Chondrocyte (in vitro differentiated cells): ENCODE results near the gene HRC. TPM values are rescaled to one million over a fixed set of nuclear protein-coding genes. Genes with fewer than 3 reads are reported as not detected.

ENCODE experiments used
- DNase-seq: peaks from one replicate; pipeline ENCODE4 v3.0.0; 2021; ENCODE audit warnings: mixed read lengths, low spot score
- H3K27ac Mint-ChIP-seq: one replicate; pipeline ENCODE4 v1.8.0; 2021; ENCODE audit warnings: mild to moderate bottlenecking, moderate library complexity, mixed read lengths; ENCODE audit not compliant: unreplicated experiment
- H3K27me3 Mint-ChIP-seq: 2 replicates; pipeline ENCODE4 v1.8.0; 2021; ENCODE audit warnings: low read depth, mixed read lengths
- H3K36me3 Mint-ChIP-seq: 2 replicates; pipeline ENCODE4 v1.8.0; 2021; ENCODE audit warnings: low read depth, mixed read lengths
- H3K4me1 Mint-ChIP-seq: 2 replicates; pipeline ENCODE4 v1.8.0; 2021; ENCODE audit warnings: low read depth, mild to moderate bottlenecking, mixed read lengths
- H3K4me3 Mint-ChIP-seq: one replicate; pipeline ENCODE4 v1.8.0; 2021; ENCODE audit warnings: mild to moderate bottlenecking, moderate library complexity, mixed read lengths; ENCODE audit not compliant: unreplicated experiment
- H3K9me3 Mint-ChIP-seq: 2 replicates; pipeline ENCODE4 v1.8.0; 2021; ENCODE audit warnings: low read depth, mixed read lengths
- CTCF ChIP-seq: fragments of 200-600 bp; sonication (generic); IDR thresholded peaks from 2 replicates; pipeline ENCODE4 v1.5.0; 2021; ENCODE audit warnings: antibody characterized with exemption, mild to moderate bottlenecking, moderate library complexity
- total RNA-seq: library from RNA; stranded (reverse); gene quantifications from 3 replicates; pipeline ENCODE4 v1.2.1, GENCODE V29; 2021

HRC gene
- total RNA-seq, 1 donor from 2014 or later: not detected

GRCh38 chr19:49141352-49141751 is 13.8 kb downstream of the HRC start:
- TF ChIP-seq CTCF: no peak
- DNase-seq: no peak
- peaks cover 6% of the 10 kb centered on the region for H3K36me3 Mint-ChIP-seq
- no peaks in the 10 kb centered on the region for H3K27me3 Mint-ChIP-seq
- H3K9me3 Mint-ChIP-seq: no peaks in the 10 kb centered on the region
- H3K4me1 Mint-ChIP-seq: peaks cover 21% of the 10 kb centered on the region
- no peak overlapping the region for H3K27ac Mint-ChIP-seq
- no peak overlapping the region for H3K4me3 Mint-ChIP-seq

- Mint-ChIP-seq H3K36me3 (peaks cover 6% of the 10 kb centered on the region), H3K4me1 (peaks cover 18% of the 10 kb centered on the region), H3K27me3 (no peaks in the 10 kb centered on the region), H3K27ac (no peak overlapping the region), H3K4me3 (no peak overlapping the region), H3K9me3 (no peaks in the 10 kb centered on the region)
- no peak for DNase-seq
- TF ChIP-seq CTCF: no peak
Measured at GRCh38 chr19:49140951-49141350, 14.2 kb downstream of the HRC start.

- Mint-ChIP-seq H3K27ac (no peak overlapping the region), H3K4me1 (no peaks in the 10 kb centered on the region), H3K9me3 (no peaks in the 10 kb centered on the region), H3K27me3 (no peaks in the 10 kb centered on the region), H3K4me3 (no peak overlapping the region), H3K36me3 (peaks cover 6% of the 10 kb centered on the region)
- TF ChIP-seq CTCF: no peak
- DNase-seq: no peak
Measured at GRCh38 chr19:49136771-49137171, 18.4 kb downstream of the HRC start.

GRCh38 chr19:49135686-49136085 is 19.5 kb downstream of the HRC start:
- no peak for DNase-seq
- Mint-ChIP-seq H3K36me3 (peaks cover 6% of the 10 kb centered on the region), H3K27me3 (no peaks in the 10 kb centered on the region), H3K9me3 (no peaks in the 10 kb centered on the region), H3K4me1 (no peaks in the 10 kb centered on the region), H3K27ac (no peak overlapping the region), H3K4me3 (no peak overlapping the region)
- no peak for TF ChIP-seq CTCF

GRCh38 chr19:49133621-49134454 is 21.4 kb downstream of the HRC start:
- no peaks in the 10 kb centered on the region for H3K27me3 Mint-ChIP-seq
- DNase-seq: no peak
- no peak for TF ChIP-seq CTCF
- peaks cover 8% of the 10 kb centered on the region for H3K4me1 Mint-ChIP-seq
- H3K27ac Mint-ChIP-seq: no peak overlapping the region
- peaks cover 6% of the 10 kb centered on the region for H3K36me3 Mint-ChIP-seq
- no peak overlapping the region for H3K4me3 Mint-ChIP-seq
- H3K9me3 Mint-ChIP-seq: no peaks in the 10 kb centered on the region
